NT2/D1 (cell line): ENCODE data around the gene TFG.

ENCODE experiments used
- SUZ12 ChIP-seq: IDR thresholded peaks from 2 replicates; pipeline ENCODE4 v1.6.1; 2011; ENCODE audit not compliant: insufficient read length, insufficient read depth; ENCODE audit errors: extremely low read depth
- YY1 ChIP-seq: IDR thresholded peaks from 2 replicates; pipeline ENCODE4 v1.6.1; 2011; ENCODE audit not compliant: insufficient read length, insufficient read depth
- ZNF274 ChIP-seq: IDR thresholded peaks from 2 replicates; pipeline ENCODE4 v1.6.1; 2011; ENCODE audit warnings: mild to moderate bottlenecking, low read depth, low read length

- TF ChIP-seq YY1 (no peak), ZNF274 (no peak), SUZ12 (no peak)
Measured at GRCh38 chr3:100782906-100783305, 73.6 kb downstream of the TFG start.
